IMR-90 (cell line): Measurements from ENCODE around the gene COX14. TPM values are rescaled to one million over a fixed set of nuclear protein-coding genes. Genes with fewer than 3 reads are reported as not detected.

ENCODE experiments used
- ATAC-seq: fragments of 200-7000 bp; cut with Tn5 transposase; 2 replicates; pipeline ENCODE4 v1.9.1; 2020; ENCODE audit warnings: low read depth, mild to moderate bottlenecking, moderate library complexity
- BruUV-seq: library from RNA; stranded (reverse); fragments of 400-500 nt; replicated peaks from 2 replicates; lab custom pipeline; 2021; lab: Mats Ljungman, UMichigan
- CTCF ChIA-PET: fragments of 300-600 bp; formaldehyde crosslinking; extraction: SDS; loops from one replicate; lab custom pipeline; 2021; ENCODE audit warnings: antibody characterized with exemption; lab: Yijun Ruan, JAX
- POLR2A ChIA-PET: fragments of 300-600 bp; sonication (Branson Sonifier 250); formaldehyde crosslinking; loops from one replicate; lab custom pipeline; 2022; ENCODE audit warnings: antibody characterized with exemption; ENCODE audit not compliant: unreplicated experiment; lab: Charles Lee
- DNase-seq: peaks from one replicate; pipeline ENCODE4 v3.0.0; 2013
- H2AFZ ChIP-seq: replicated peaks from 2 replicates; pipeline ENCODE3; 2013; ENCODE audit warnings: low read length, mild to moderate bottlenecking; ENCODE audit not compliant: poor library complexity
- H2AK5ac ChIP-seq: 2 replicates; pipeline ENCODE4 v1.6.1; 2013; ENCODE audit warnings: low read depth, low read length, inconsistent platforms
- H2AK9ac ChIP-seq: replicated peaks from 2 replicates; pipeline ENCODE3; 2013; ENCODE audit warnings: mild to moderate bottlenecking, low read depth, low read length, moderate library complexity; ENCODE audit not compliant: poor library complexity
- H2BK120ac ChIP-seq: 2 replicates; pipeline ENCODE4 v1.6.1; 2013; ENCODE audit warnings: low read depth, low read length, inconsistent platforms
- H2BK15ac ChIP-seq: 3 replicates; pipeline ENCODE4 v1.6.1; 2013; ENCODE audit warnings: low read depth, low read length, inconsistent platforms
- H2BK20ac ChIP-seq: 2 replicates; pipeline ENCODE4 v1.6.1; 2013; ENCODE audit warnings: low read depth, mild to moderate bottlenecking, inconsistent platforms, low read length, moderate library complexity
- H2BK5ac ChIP-seq: 2 replicates; pipeline ENCODE4 v1.6.1; 2013; ENCODE audit warnings: mild to moderate bottlenecking, low read depth, low read length, inconsistent platforms; ENCODE audit not compliant: poor library complexity, severe bottlenecking
- H3K14ac ChIP-seq: replicated peaks from 2 replicates; pipeline ENCODE4 v1.6.1; 2013; ENCODE audit warnings: low read depth, low read length, inconsistent platforms
- H3K18ac ChIP-seq: 2 replicates; pipeline ENCODE4 v1.6.1; 2013; ENCODE audit warnings: low read depth, low read length, control low read depth
- H3K23ac ChIP-seq: 2 replicates; pipeline ENCODE4 v1.6.1; 2013; ENCODE audit warnings: low read depth, low read length, inconsistent platforms
- H3K27ac ChIP-seq: 2 replicates; pipeline ENCODE4 v1.5.1; 2013; ENCODE audit warnings: mild to moderate bottlenecking, control low read depth, low read length; ENCODE audit not compliant: insufficient read depth
- H3K27me3 ChIP-seq: 2 replicates; pipeline ENCODE4 v1.6.1; 2013; ENCODE audit warnings: low read length; ENCODE audit not compliant: control insufficient read depth, insufficient read depth
- H3K36me3 ChIP-seq: 2 replicates; pipeline ENCODE4 v1.6.1; 2013; ENCODE audit warnings: low read length, mixed read lengths; ENCODE audit not compliant: control insufficient read depth, insufficient read depth
- H3K4ac ChIP-seq: 2 replicates; pipeline ENCODE4 v1.6.1; 2013; ENCODE audit warnings: low read depth, low read length, inconsistent platforms
- H3K4me1 ChIP-seq: 2 replicates; pipeline ENCODE4 v1.6.1; 2013; ENCODE audit warnings: low read length, mixed read lengths; ENCODE audit not compliant: control insufficient read depth, insufficient read depth
- H3K4me2 ChIP-seq: 2 replicates; pipeline ENCODE4 v1.6.1; 2013; ENCODE audit warnings: low read depth, mild to moderate bottlenecking, control low read depth, low read length, moderate library complexity
- H3K4me3 ChIP-seq: 2 replicates; pipeline ENCODE4 v1.5.1; 2013; ENCODE audit warnings: low read depth, mild to moderate bottlenecking, control low read depth, low read length, moderate library complexity; ENCODE audit not compliant: insufficient read depth
- H3K56ac ChIP-seq: 2 replicates; pipeline ENCODE4 v1.6.1; 2013; ENCODE audit warnings: low read length, inconsistent platforms; ENCODE audit not compliant: insufficient read depth; ENCODE audit errors: extremely low read depth
- H3K79me1 ChIP-seq, 2 experiments: 2 replicates each; pipeline ENCODE4 v1.6.1; 2013; ENCODE audit warnings: low read length in 2 of 2, inconsistent platforms in 1 of 2, low read depth in 1 of 2
- H3K9ac ChIP-seq: 2 replicates; pipeline ENCODE4 v1.6.1; 2013; ENCODE audit warnings: low read depth, low read length, control low read depth
- H3K9me1 ChIP-seq: 2 replicates; pipeline ENCODE4 v1.6.1; 2013; ENCODE audit warnings: low read length, inconsistent platforms; ENCODE audit not compliant: insufficient read depth
- H3K9me3 ChIP-seq: 2 replicates; pipeline ENCODE4 v1.6.1; 2013; ENCODE audit warnings: low read length; ENCODE audit not compliant: control insufficient read depth, insufficient read depth
- H4K20me1 ChIP-seq: 2 replicates; pipeline ENCODE4 v1.6.1; 2013; ENCODE audit warnings: low read length, inconsistent platforms; ENCODE audit not compliant: insufficient read depth
- H4K5ac ChIP-seq: 2 replicates; pipeline ENCODE4 v1.6.1; 2013; ENCODE audit warnings: mild to moderate bottlenecking, low read depth, low read length, control low read depth
- H4K8ac ChIP-seq, 2 experiments: 2 replicates each; pipeline ENCODE4 v1.6.1; 2013; ENCODE audit warnings: low read depth in 2 of 2, low read length in 2 of 2, control low read depth in 1 of 2, inconsistent platforms in 1 of 2
- H4K91ac ChIP-seq: 2 replicates; pipeline ENCODE4 v1.6.1; 2013; ENCODE audit warnings: low read depth, low read length, inconsistent platforms; ENCODE audit not compliant: insufficient read depth
- RAD21 ChIP-seq: IDR thresholded peaks from 2 replicates; pipeline ENCODE4 v1.6.1; 2012; ENCODE audit warnings: low read length, improper control_type of control experiment
- RFX5 ChIP-seq: IDR thresholded peaks from 2 replicates; pipeline ENCODE4 v1.8.0; 2012; ENCODE audit warnings: low read depth, mild to moderate bottlenecking, low read length, moderate library complexity
- WGBS, 2 experiments: methylation state at CpG; one replicate each; pipeline versions ENCODE4 v1.1.5 to v1.1.7; 2013; ENCODE audit warnings: missing lambda C conversion rate in 2 of 2; ENCODE audit not compliant: insufficient read length in 1 of 2; ENCODE audit errors: extremely low coverage in 2 of 2; 5-methylcytosine and 5-hydroxymethylcytosine counted together
- dilution Hi-C: fragments of 300-500 bp; cut with HindIII; formaldehyde crosslinking; loops from one replicate; pipeline ENCODE4 v1.14.3; 2018; ENCODE audit warnings: low sequenced_read_pairs; ENCODE audit not compliant: unreplicated experiment
- in situ Hi-C: fragments of 300-500 bp; cut with MboI; formaldehyde crosslinking; loops from 3 replicates; pipeline ENCODE4 v1.14.3; 2019; ENCODE audit warnings: low sequenced_read_pairs, inconsistent platforms, mixed read lengths
- intact Hi-C: fragments of 100-400 bp; cut with micrococcal nuclease; formaldehyde crosslinking; loops from 2 replicates; pipeline ENCODE4 v1.10.0; 2022
- polyA plus RNA-seq, 3 experiments: library from polyadenylated mRNA; depleted of rRNA; stranded (reverse); fragments of >200 nt; gene quantifications; 2 replicates each; pipeline ENCODE4 v1.2.3, GENCODE V29; 2012; ENCODE audit warnings: low replicate concordance in 1 of 3
- total RNA-seq: library from RNA; depleted of rRNA; stranded (reverse); fragments of >200 nt; gene quantifications from 2 replicates; pipeline ENCODE4 v1.2.3, GENCODE V29; 2012

COX14 gene
- total and polyA plus RNA-seq, 2 of the 4 experiments (the other 2 are of a cell fraction) = 30.8 to 81.8 TPM

DNA sequence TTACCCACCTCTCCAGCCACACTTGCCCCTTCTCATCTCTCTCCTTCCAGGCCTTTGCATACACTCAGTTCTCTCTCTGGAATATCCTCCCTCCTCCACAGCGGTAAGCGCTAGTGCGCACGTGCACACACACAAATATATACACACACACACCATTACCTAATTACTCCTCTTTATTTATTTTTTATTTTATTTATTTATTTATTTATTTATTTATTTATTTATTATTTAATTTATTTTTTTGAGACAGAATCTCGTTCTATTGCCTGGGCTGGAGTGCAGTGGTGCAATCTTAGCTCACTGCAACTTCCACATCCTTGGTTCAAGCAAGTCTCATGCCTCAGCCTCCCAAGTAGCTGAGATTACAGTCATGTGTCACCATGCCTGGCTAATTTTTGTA lies 43.0 kb upstream of the COX14 start:
- ChIA-PET CTCF (no interaction called here), POLR2A (no interaction called here)
- Histone ChIP-seq H2AK9ac (no peak overlapping the region), H3K4me1 (peaks cover 8% of the 10 kb centered on the region), H4K5ac (no peak overlapping the region), H2AFZ (no peak overlapping the region), H2BK20ac (no peak overlapping the region), H3K27me3 (no peaks in the 10 kb centered on the region), H4K91ac (no peak overlapping the region), H2BK5ac (no peak overlapping the region), H3K9me1 (0 out of 2 replicates have a peak, but pooled peaks cover 7% of the 10 kb centered on the region), H3K18ac (no peak overlapping the region), H3K4me2 (no peak overlapping the region), H3K56ac (no peak overlapping the region), H3K9ac (no peak overlapping the region), H3K36me3 (no peaks in the 10 kb centered on the region), H4K8ac (no peak overlapping the region), H3K14ac (no peak overlapping the region), H2BK15ac (no peak overlapping the region), H2BK120ac (no peak overlapping the region), H3K27ac (no peak overlapping the region), H4K20me1 (no peaks in the 10 kb centered on the region; the same call in 1 of the 2 replicates), H3K23ac (no peak overlapping the region), H3K9me3 (no peaks in the 10 kb centered on the region), H3K79me1 (no peaks in the 10 kb centered on the region), H2AK5ac (no peak overlapping the region; the same call in 1 of the 2 replicates), H3K4me3 (no peak overlapping the region), H3K4ac (no peak overlapping the region)
- intact Hi-C loops = no loop called here
- WGBS, 2 experiments = 100% methylated on average over 1 of the region's 5 CpGs; no CpG with 5 or more reads in 1 of the 2 experiments
- ATAC-seq = no peak
- no peak for DNase-seq
- no TSS peak for BruUV-seq
- in situ Hi-C loops = loop anchor here (5.0 kb wide), 1 partner anchor 292 kb away; no protein-coding TSS in a partner anchor
- no peak for TF ChIP-seq RFX5
- no peak for TF ChIP-seq RAD21
- dilution Hi-C loops = no loop called here
